Uterus (tissue), 4 donors: ENCODE results near the gene PYGL. TPM values are rescaled to one million over a fixed set of nuclear protein-coding genes. Genes with fewer than 3 reads are reported as not detected.

Experiments
- DNase-seq, 2 donors: peaks; one replicate each; pipeline ENCODE4 v3.0.0-alpha.2; 2019 to 2020
- H3K27ac ChIP-seq, 2 donors: fragments of 200-600 bp; sonication (generic); 1 replicate in 1 of 2; 2 replicates in 1 of 2; pipeline ENCODE4 v1.5.1; 2016 to 2018
- H3K27me3 ChIP-seq, 2 donors: fragments of 200-600 bp; sonication (generic); one replicate each; pipeline ENCODE4 v1.5.1; 2018 to 2019; ENCODE audit warnings: control low read depth in 1 of 2
- H3K36me3 ChIP-seq, 2 donors: fragments of 200-600 bp; sonication (generic); one replicate each; pipeline ENCODE4 v1.5.1; 2019; ENCODE audit warnings: control low read depth in 1 of 2
- H3K4me1 ChIP-seq, 2 donors: fragments of 200-600 bp; sonication (generic); one replicate each; pipeline ENCODE4 v1.5.1; 2018 to 2019; ENCODE audit warnings: control low read depth in 1 of 2
- H3K4me3 ChIP-seq, 2 donors: fragments of 200-600 bp; sonication (generic); 1 replicate in 1 of 2; 2 replicates in 1 of 2; pipeline ENCODE4 v1.5.1; 2018 to 2019; ENCODE audit warnings: mild to moderate bottlenecking in 1 of 2
- H3K9me3 ChIP-seq, 2 donors: fragments of 200-600 bp; sonication (generic); one replicate each; pipeline ENCODE4 v1.5.1; 2019; ENCODE audit warnings: control low read depth in 1 of 2
- POLR2A ChIP-seq, 2 donors: fragments of 450-650 bp; IDR thresholded peaks; one replicate each; pipeline ENCODE4 v1.6.1; 2016; ENCODE audit warnings: antibody characterized with exemption in 2 of 2, mild to moderate bottlenecking in 1 of 2, moderate library complexity in 1 of 2
- intact Hi-C: fragments of 100-400 bp; cut with DNase I; formaldehyde crosslinking; loops from one replicate; pipeline ENCODE4 v1.15.1; 2023; ENCODE audit warnings: low total_unique reads
- total RNA-seq, 4 donors: library from RNA; depleted of rRNA in 3 of 4; stranded (reverse); fragments of >200 nt in 3 of 4; gene quantifications; one replicate each; pipeline versions ENCODE4 v1.1.0 to v1.2.4, GENCODE V29; 2014 to 2023
- TF ChIP-seq, protein P1 (sequence below), 4 experiments: fragments of 200-600 bp in 2 of 4; fragments of 450-650 bp in 2 of 4; sonication (generic) in 2 of 4; IDR thresholded peaks; one replicate each; pipeline ENCODE4 v1.5.1; 2016 to 2019; ENCODE audit warnings: antibody characterized with exemption in 4 of 4, mild to moderate bottlenecking in 2 of 4, moderate library complexity in 1 of 4
- donor health status: DM: yes; HTN: yes; CAD: no.

The PYGL gene
- total RNA-seq, 4 donors from 2014 or later = 15.4 to 62.4 (median 35.2) TPM

DNA sequence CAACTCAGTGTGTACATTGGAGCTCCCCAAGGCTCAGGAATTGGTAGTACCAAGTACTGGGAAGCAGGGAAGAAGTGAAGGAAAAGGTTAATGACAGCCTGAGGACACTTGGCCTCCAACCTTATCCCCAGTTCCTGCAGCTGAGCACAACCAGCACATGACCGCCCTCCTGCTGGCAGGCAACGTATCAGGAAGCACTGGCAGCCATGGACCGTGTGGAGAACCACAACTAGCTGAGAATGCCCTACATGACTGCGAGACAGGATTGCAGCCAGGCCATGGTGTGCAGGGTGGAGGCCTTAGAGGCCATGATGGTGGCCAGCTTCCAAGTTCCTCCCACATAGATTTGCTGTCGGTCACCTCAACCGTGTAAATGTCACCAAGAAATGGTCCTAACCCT, 26.8 kb downstream of the PYGL start:
- no peak for DNase-seq
- no peak overlapping the region for H3K4me3 ChIP-seq
- no peaks in the 10 kb centered on the region for H3K36me3 ChIP-seq
- H3K27ac ChIP-seq = no peak overlapping the region
- H3K9me3 ChIP-seq = no peaks in the 10 kb centered on the region
- no peaks in the 10 kb centered on the region for H3K4me1 ChIP-seq
- no peaks in the 10 kb centered on the region for H3K27me3 ChIP-seq
- intact Hi-C loops = no loop called here
- TF ChIP-seq POLR2A (IDR thresholded peaks at IDR 0.05) = no peak
- TF ChIP-seq, protein P1, sequence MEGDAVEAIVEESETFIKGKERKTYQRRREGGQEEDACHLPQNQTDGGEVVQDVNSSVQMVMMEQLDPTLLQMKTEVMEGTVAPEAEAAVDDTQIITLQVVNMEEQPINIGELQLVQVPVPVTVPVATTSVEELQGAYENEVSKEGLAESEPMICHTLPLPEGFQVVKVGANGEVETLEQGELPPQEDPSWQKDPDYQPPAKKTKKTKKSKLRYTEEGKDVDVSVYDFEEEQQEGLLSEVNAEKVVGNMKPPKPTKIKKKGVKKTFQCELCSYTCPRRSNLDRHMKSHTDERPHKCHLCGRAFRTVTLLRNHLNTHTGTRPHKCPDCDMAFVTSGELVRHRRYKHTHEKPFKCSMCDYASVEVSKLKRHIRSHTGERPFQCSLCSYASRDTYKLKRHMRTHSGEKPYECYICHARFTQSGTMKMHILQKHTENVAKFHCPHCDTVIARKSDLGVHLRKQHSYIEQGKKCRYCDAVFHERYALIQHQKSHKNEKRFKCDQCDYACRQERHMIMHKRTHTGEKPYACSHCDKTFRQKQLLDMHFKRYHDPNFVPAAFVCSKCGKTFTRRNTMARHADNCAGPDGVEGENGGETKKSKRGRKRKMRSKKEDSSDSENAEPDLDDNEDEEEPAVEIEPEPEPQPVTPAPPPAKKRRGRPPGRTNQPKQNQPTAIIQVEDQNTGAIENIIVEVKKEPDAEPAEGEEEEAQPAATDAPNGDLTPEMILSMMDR (IDR thresholded peaks at IDR 0.05) = no peak

DNA sequence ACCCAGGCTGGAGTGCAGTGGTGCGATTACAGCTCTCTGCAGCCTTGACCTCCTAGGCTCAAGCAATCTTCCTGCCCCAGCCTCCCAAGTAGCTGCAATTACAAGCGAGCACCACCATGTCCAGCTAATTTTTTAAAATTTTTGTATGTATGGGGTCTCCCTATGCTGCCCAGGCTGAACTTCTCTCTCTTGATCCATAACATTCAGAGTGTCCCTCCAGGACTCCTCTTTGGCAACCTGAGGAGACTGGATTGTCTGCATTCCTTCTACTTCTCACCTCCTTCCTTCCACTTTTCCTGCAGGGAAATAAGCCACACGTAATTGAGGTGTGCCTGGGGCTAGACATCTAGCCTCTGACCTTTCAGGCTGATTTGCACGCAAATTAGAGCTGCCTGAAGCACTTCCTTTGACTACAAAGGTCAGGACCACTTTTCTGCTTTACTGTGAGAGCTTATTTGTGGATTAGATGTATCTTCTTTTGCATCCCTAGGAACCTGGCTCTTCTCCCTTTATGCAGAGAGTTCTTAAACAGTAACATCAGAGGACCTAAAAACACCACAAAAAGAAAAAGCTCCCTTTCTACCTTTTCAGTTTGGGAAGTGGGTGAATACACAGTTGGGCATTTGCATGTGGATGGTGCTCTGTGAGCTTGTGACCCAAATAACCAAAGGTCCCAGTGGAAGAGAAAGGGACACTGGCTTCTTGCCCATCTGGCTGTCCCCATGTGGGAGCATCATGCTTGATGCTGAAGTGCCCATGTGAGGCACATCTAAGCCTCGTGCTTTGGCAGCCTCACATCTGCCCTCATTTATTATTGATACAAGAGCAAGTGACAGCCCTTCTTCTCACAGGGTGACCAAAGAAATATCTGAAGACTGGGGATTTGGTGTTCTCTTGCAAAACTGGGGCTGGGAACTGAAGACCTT, 33.5 kb downstream of the PYGL start:
- intact Hi-C loops = no loop called here
- Histone ChIP-seq H3K4me1 (no peaks in the 10 kb centered on the region), H3K27ac (no peak overlapping the region), H3K27me3 (no peaks in the 10 kb centered on the region), H3K36me3 (no peaks in the 10 kb centered on the region), H3K4me3 (no peak overlapping the region), H3K9me3 (no peaks in the 10 kb centered on the region)
- DNase-seq = no peak
- no peak for TF ChIP-seq POLR2A (IDR thresholded peaks at IDR 0.05)
- TF ChIP-seq, protein P1 (IDR thresholded peaks at IDR 0.05) = no peak

DNA sequence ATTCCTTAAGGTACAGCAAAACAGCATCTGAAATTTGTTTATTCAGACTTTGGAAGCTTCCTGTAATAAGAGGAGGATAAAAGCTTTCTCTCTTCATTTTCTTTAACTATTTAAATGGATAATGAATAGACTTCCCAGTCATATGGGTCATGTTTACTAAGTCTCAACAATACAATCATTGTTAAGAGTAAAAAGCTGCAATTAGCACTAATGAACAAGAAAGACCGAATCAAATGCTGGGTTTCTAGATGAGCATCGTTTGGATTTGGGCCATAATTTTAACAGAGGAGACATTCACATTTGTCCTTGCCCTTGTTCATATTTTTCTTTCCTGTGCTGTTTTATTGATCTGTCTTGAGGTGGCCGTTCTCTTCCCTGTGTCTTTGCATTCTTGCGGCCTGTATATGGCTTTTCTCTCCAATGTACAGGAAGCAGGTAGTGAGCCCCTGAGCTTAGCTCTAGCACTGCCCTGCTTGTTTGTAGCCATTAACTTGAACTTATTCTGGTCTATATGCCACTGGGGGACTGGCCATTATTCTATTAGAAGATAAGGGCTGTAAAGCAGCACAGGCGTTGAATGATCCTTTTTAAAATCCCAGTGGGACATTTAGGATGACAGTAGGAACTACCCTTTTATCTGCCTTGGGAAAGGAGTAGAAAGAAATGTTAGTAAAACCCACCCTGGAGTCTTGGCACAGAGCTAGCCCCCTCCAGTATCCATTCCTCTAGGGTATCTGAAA, 37.8 kb downstream of the PYGL start:
- Histone ChIP-seq H3K27me3 (no peaks in the 10 kb centered on the region), H3K9me3 (no peaks in the 10 kb centered on the region), H3K4me3 (no peak overlapping the region), H3K36me3 (no peaks in the 10 kb centered on the region), H3K4me1 (no peaks in the 10 kb centered on the region), H3K27ac (no peak overlapping the region)
- intact Hi-C loops = no loop called here
- TF ChIP-seq POLR2A (IDR thresholded peaks at IDR 0.05) = no peak
- TF ChIP-seq, protein P1 (IDR thresholded peaks at IDR 0.05) = no peak
- DNase-seq = no peak

DNA sequence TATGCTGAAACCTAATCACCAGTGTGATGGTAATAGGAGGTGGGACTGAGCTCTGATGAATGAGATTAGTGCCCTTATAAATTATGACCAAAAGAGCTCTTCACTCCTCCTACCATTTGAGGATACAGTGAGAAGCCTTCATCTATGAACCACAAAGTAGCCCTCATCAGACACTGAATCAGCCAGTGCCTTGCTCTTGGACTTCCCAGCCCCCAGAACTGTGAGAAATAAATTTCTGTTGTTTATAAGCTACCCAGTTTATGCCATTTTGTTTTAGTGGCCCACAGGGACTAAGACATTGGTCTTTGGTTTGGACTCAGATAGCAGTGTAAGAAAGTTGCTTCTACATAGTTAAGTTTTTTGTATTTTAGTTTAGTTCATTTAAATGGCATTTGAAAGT, 39.6 kb downstream of the PYGL start:
- intact Hi-C loops = no loop called here
- H3K36me3 ChIP-seq = no peaks in the 10 kb centered on the region

More for the DNA sequence above, 39.6 kb downstream of the PYGL start:
- Histone ChIP-seq H3K9me3 (no peaks in the 10 kb centered on the region), H3K27ac (no peak overlapping the region), H3K4me1 (no peaks in the 10 kb centered on the region), H3K27me3 (no peaks in the 10 kb centered on the region), H3K4me3 (no peak overlapping the region)
- TF ChIP-seq POLR2A (IDR thresholded peaks at IDR 0.05) = no peak
- TF ChIP-seq, protein P1 (IDR thresholded peaks at IDR 0.05) = no peak
- DNase-seq = no peak
